ENCODE data around the gene KCNIP1.

The KCNIP1 gene

GRCh38 chr5:170642066-170642735, 138.4 kb downstream of the KCNIP1 start:
- TF ChIP-seq CREB1 (IDR thresholded peaks at IDR 0.05; ENCODE audit: low read depth): no peak
- TF ChIP-seq RAD21 (IDR thresholded peaks at IDR 0.05; ENCODE audit: low read depth): no peak
- no peak for TF ChIP-seq NFIC (IDR thresholded peaks at IDR 0.05)
- TF ChIP-seq EGR1 (IDR thresholded peaks at IDR 0.05): no peak
- TF ChIP-seq TEAD4 (IDR thresholded peaks at IDR 0.05): no peak
- no peak for TF ChIP-seq REST (IDR thresholded peaks at IDR 0.05; ENCODE audit: low read depth)

- TF ChIP-seq USF1 (IDR thresholded peaks at IDR 0.05) (no peak), TAF1 (IDR thresholded peaks at IDR 0.05; ENCODE audit: low read depth) (no peak), EP300 (IDR thresholded peaks at IDR 0.05; ENCODE audit: borderline replicate concordance) (no peak), CEBPB (IDR thresholded peaks at IDR 0.05) (no peak), ZBTB7A (IDR thresholded peaks at IDR 0.05; ENCODE audit: low read depth) (no peak), EGR1 (IDR thresholded peaks at IDR 0.05) (no peak), REST (IDR thresholded peaks at IDR 0.05; ENCODE audit: low read depth) (no peak), TEAD4 (IDR thresholded peaks at IDR 0.05) (no peak), FOXM1 (IDR thresholded peaks at IDR 0.05; ENCODE audit: borderline replicate concordance, low read depth) (no peak), TCF12 (IDR thresholded peaks at IDR 0.05; ENCODE audit: low read depth) (no peak), CREB1 (IDR thresholded peaks at IDR 0.05; ENCODE audit: low read depth) (no peak), NFIC (IDR thresholded peaks at IDR 0.05) (no peak), RAD21 (IDR thresholded peaks at IDR 0.05; ENCODE audit: low read depth) (no peak), YY1 (IDR thresholded peaks at IDR 0.05; ENCODE audit: low read depth) (no peak)
- TF ChIP-seq, protein P1, sequence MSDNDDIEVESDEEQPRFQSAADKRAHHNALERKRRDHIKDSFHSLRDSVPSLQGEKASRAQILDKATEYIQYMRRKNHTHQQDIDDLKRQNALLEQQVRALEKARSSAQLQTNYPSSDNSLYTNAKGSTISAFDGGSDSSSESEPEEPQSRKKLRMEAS (IDR thresholded peaks at IDR 0.05): no peak
Observed at GRCh38 chr5:170642776-170643436, 139.1 kb downstream of the KCNIP1 start.

DNA sequence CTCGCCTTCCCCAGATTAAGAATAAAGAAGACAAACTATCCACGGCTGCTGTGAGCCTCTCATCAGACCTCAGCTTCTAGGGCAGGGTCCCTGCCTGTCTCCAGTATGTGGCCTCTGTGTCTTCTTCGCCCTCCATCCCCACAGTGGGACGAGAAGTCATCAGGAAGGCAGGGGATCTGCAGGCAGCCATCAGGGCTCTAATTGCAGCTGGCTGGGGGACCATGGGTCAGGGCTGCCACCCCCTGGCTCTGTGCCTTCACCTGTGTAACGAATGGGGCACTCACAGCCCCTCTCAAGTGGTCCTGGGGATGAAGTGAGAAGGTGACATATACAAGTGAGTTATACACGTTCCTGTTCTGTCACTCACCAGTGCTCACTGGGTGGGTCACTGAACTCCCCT, 139.8 kb downstream of the KCNIP1 start:
- no peak for TF ChIP-seq CREB1 (IDR thresholded peaks at IDR 0.05; ENCODE audit: low read depth)
- no peak for TF ChIP-seq TAF1 (IDR thresholded peaks at IDR 0.05; ENCODE audit: low read depth)
- TF ChIP-seq, protein P1 (IDR thresholded peaks at IDR 0.05): no peak
- TF ChIP-seq ZBTB7A (IDR thresholded peaks at IDR 0.05; ENCODE audit: low read depth): no peak
- no peak for TF ChIP-seq TEAD4 (IDR thresholded peaks at IDR 0.05)
- TF ChIP-seq EGR1 (IDR thresholded peaks at IDR 0.05): no peak
- no peak for TF ChIP-seq YY1 (IDR thresholded peaks at IDR 0.05; ENCODE audit: low read depth)
- TF ChIP-seq NFIC (IDR thresholded peaks at IDR 0.05): no peak
- no peak for TF ChIP-seq RAD21 (IDR thresholded peaks at IDR 0.05; ENCODE audit: low read depth)
- TF ChIP-seq REST (IDR thresholded peaks at IDR 0.05; ENCODE audit: low read depth): no peak
- no peak for TF ChIP-seq TCF12 (IDR thresholded peaks at IDR 0.05; ENCODE audit: low read depth)
- TF ChIP-seq EP300 (IDR thresholded peaks at IDR 0.05; ENCODE audit: borderline replicate concordance): no peak
- TF ChIP-seq FOXM1 (IDR thresholded peaks at IDR 0.05; ENCODE audit: borderline replicate concordance, low read depth): no peak
- no peak for TF ChIP-seq CEBPB (IDR thresholded peaks at IDR 0.05)
- TF ChIP-seq USF1 (IDR thresholded peaks at IDR 0.05): no peak

- no peak for TF ChIP-seq EP300 (IDR thresholded peaks at IDR 0.05; ENCODE audit: borderline replicate concordance)
- TF ChIP-seq TCF12 (IDR thresholded peaks at IDR 0.05; ENCODE audit: low read depth): no peak
- no peak for TF ChIP-seq FOXM1 (IDR thresholded peaks at IDR 0.05; ENCODE audit: borderline replicate concordance, low read depth)
- no peak for TF ChIP-seq REST (IDR thresholded peaks at IDR 0.05; ENCODE audit: low read depth)
- no peak for TF ChIP-seq USF1 (IDR thresholded peaks at IDR 0.05)
- no peak for TF ChIP-seq ZBTB7A (IDR thresholded peaks at IDR 0.05; ENCODE audit: low read depth)
- TF ChIP-seq TAF1 (IDR thresholded peaks at IDR 0.05; ENCODE audit: low read depth): no peak
- TF ChIP-seq TEAD4 (IDR thresholded peaks at IDR 0.05): no peak
- TF ChIP-seq CEBPB (IDR thresholded peaks at IDR 0.05): no peak
- TF ChIP-seq CREB1 (IDR thresholded peaks at IDR 0.05; ENCODE audit: low read depth): no peak
- no peak for TF ChIP-seq EGR1 (IDR thresholded peaks at IDR 0.05)
- no peak for TF ChIP-seq RAD21 (IDR thresholded peaks at IDR 0.05; ENCODE audit: low read depth)
- no peak for TF ChIP-seq NFIC (IDR thresholded peaks at IDR 0.05)
- TF ChIP-seq, protein P1 (IDR thresholded peaks at IDR 0.05): no peak
- no peak for TF ChIP-seq YY1 (IDR thresholded peaks at IDR 0.05; ENCODE audit: low read depth)
Observed at GRCh38 chr5:170644501-170644900, 140.7 kb downstream of the KCNIP1 start.

All from Ishikawa (cell line).